Parathyroid adenoma (tissue), 2 donors: Measurements from ENCODE around the gene HMX1.

ENCODE experiments used
- H2AFZ ChIP-seq: fragments of 300-600 bp; sonication (generic); one replicate; pipeline ENCODE4 v1.7.0; 2017; ENCODE audit warnings: antibody characterized with exemption, mild to moderate bottlenecking
- H3K27ac ChIP-seq: fragments of 300-600 bp; sonication (generic); one replicate; pipeline ENCODE4 v1.7.0; 2017
- H3K27me3 ChIP-seq: fragments of 300-600 bp; sonication (generic); one replicate; pipeline ENCODE4 v1.7.0; 2017; ENCODE audit warnings: low read length; ENCODE audit not compliant: control insufficient read depth, insufficient read depth
- H3K36me3 ChIP-seq: fragments of 300-600 bp; sonication (generic); one replicate; pipeline ENCODE4 v1.7.0; 2017; ENCODE audit warnings: low read length; ENCODE audit not compliant: control insufficient read depth, insufficient read depth
- H3K4me1 ChIP-seq: fragments of 300-600 bp; sonication (generic); one replicate; pipeline ENCODE4 v1.7.0; 2017; ENCODE audit warnings: control low read depth
- H3K4me2 ChIP-seq: fragments of 300-600 bp; sonication (generic); one replicate; pipeline ENCODE4 v1.7.0; 2017; ENCODE audit warnings: low read length
- H3K4me3 ChIP-seq: fragments of 300-600 bp; sonication (generic); one replicate; pipeline ENCODE4 v1.7.0; 2017; ENCODE audit warnings: low read depth, low read length
- H3K79me2 ChIP-seq: fragments of 300-600 bp; sonication (generic); one replicate; pipeline ENCODE4 v1.7.0; 2017; ENCODE audit warnings: control low read depth
- H3K9ac ChIP-seq: fragments of 300-600 bp; sonication (generic); one replicate; pipeline ENCODE4 v1.7.0; 2017; ENCODE audit warnings: mild to moderate bottlenecking
- H3K9me3 ChIP-seq: fragments of 300-600 bp; sonication (generic); one replicate; pipeline ENCODE4 v1.7.0; 2017; ENCODE audit warnings: low read length; ENCODE audit not compliant: control insufficient read depth
- CTCF ChIP-seq: fragments of 300-600 bp; sonication (generic); IDR thresholded peaks from one replicate; pipeline ENCODE4 v1.7.0; 2017; ENCODE audit warnings: antibody characterized with exemption, mild to moderate bottlenecking
- donor health status: primary hyperparathyroidism.

HMX1 gene

GRCh38 chr4:8860892-8861575 lies 10.6 kb downstream of the HMX1 start:
- H3K27me3 ChIP-seq, result peaks cover 24% of the 10 kb centered on the region
- H3K9ac ChIP-seq, result no peak overlapping the region
- H3K9me3 ChIP-seq, result no peaks in the 10 kb centered on the region
- no peaks in the 10 kb centered on the region for H3K36me3 ChIP-seq
- no peak for TF ChIP-seq CTCF
- no peak overlapping the region for H3K4me3 ChIP-seq
- H3K4me1 ChIP-seq, result no peaks in the 10 kb centered on the region
- H3K79me2 ChIP-seq, result no peaks in the 10 kb centered on the region
- H3K27ac ChIP-seq, result no peak overlapping the region
- H2AFZ ChIP-seq, result no peak overlapping the region
- peak overlapping the region; percentile 12 for H3K4me2 ChIP-seq

GRCh38 chr4:8860096-8860891 lies 11.3 kb downstream of the HMX1 start:
- no peaks in the 10 kb centered on the region for H3K9me3 ChIP-seq

GRCh38 chr4:8859550-8860095 lies 12.0 kb downstream of the HMX1 start:
- Histone ChIP-seq H3K27ac (no peak overlapping the region), H3K36me3 (no peaks in the 10 kb centered on the region), H3K9me3 (no peaks in the 10 kb centered on the region), H3K9ac (no peak overlapping the region), H2AFZ (no peak overlapping the region), H3K4me2 (no peak overlapping the region), H3K79me2 (no peaks in the 10 kb centered on the region), H3K4me3 (no peak overlapping the region), H3K27me3 (peaks cover 28% of the 10 kb centered on the region), H3K4me1 (no peaks in the 10 kb centered on the region)
- TF ChIP-seq CTCF, result no peak

More at GRCh38 chr4:8860096-8860891, 11.3 kb downstream of the HMX1 start:
- peaks cover 24% of the 10 kb centered on the region for H3K27me3 ChIP-seq
- no peaks in the 10 kb centered on the region for H3K79me2 ChIP-seq
- H3K4me2 ChIP-seq, result no peak overlapping the region
- no peak overlapping the region for H3K4me3 ChIP-seq
- H3K9ac ChIP-seq, result no peak overlapping the region
- no peak for TF ChIP-seq CTCF
- H3K36me3 ChIP-seq, result no peaks in the 10 kb centered on the region
- H2AFZ ChIP-seq, result no peak overlapping the region
- no peak overlapping the region for H3K27ac ChIP-seq
- no peaks in the 10 kb centered on the region for H3K4me1 ChIP-seq

- no peak for TF ChIP-seq CTCF
- peaks cover 26% of the 10 kb centered on the region for H3K27me3 ChIP-seq
- no peak overlapping the region for H3K4me2 ChIP-seq
Measured at GRCh38 chr4:8858701-8859210, 12.9 kb downstream of the HMX1 start.

More at GRCh38 chr4:8858701-8859210, 12.9 kb downstream of the HMX1 start:
- no peaks in the 10 kb centered on the region for H3K36me3 ChIP-seq
- no peaks in the 10 kb centered on the region for H3K4me1 ChIP-seq
- H2AFZ ChIP-seq, result no peak overlapping the region
- no peak overlapping the region for H3K9ac ChIP-seq
- no peaks in the 10 kb centered on the region for H3K79me2 ChIP-seq
- no peak overlapping the region for H3K27ac ChIP-seq
- no peaks in the 10 kb centered on the region for H3K9me3 ChIP-seq
- no peak overlapping the region for H3K4me3 ChIP-seq
